NB4 (cell line): ENCODE results near the gene CCDC24.

ENCODE experiments used
- DNase-seq: peaks from one replicate; pipeline ENCODE4 v3.0.0; 2010; ENCODE audit warnings: low read depth
- H3K4me3 ChIP-seq: one replicate; pipeline ENCODE4 v1.5.1; 2011; ENCODE audit warnings: mild to moderate bottlenecking, low read depth, low read length, moderate library complexity
- CTCF ChIP-seq: IDR thresholded peaks from one replicate; pipeline ENCODE4 v1.5.1; 2012; ENCODE audit warnings: low read depth, low read length
- MAX ChIP-seq: IDR thresholded peaks from 2 replicates; pipeline ENCODE4 v1.6.1; 2011; ENCODE audit warnings: low read depth, low read length
- MYC ChIP-seq: IDR thresholded peaks from 2 replicates; pipeline ENCODE4 v1.6.1; 2011; ENCODE audit warnings: low read depth, low read length
- POLR2A ChIP-seq: IDR thresholded peaks from 2 replicates; pipeline ENCODE4 v1.6.1; 2011; ENCODE audit warnings: mild to moderate bottlenecking; ENCODE audit not compliant: insufficient read length; ENCODE audit errors: extremely low read depth

The CCDC24 gene

GRCh38 chr1:44037154-44037553 lies 45.8 kb downstream of the CCDC24 start:
- no peak overlapping the region for H3K4me3 ChIP-seq
- no peak for DNase-seq
- TF ChIP-seq MAX (no peak), POLR2A (no peak), CTCF (no peak), MYC (no peak)

GRCh38 chr1:44038876-44039657 lies 47.7 kb downstream of the CCDC24 start:
- no peak overlapping the region for H3K4me3 ChIP-seq
- DNase-seq: no peak
- TF ChIP-seq CTCF (no peak), MYC (no peak), POLR2A (no peak), MAX (no peak)

- no peak for TF ChIP-seq MAX
- no peak for TF ChIP-seq POLR2A
- TF ChIP-seq MYC: no peak
- no peak for TF ChIP-seq CTCF
- peak; percentile 40 for DNase-seq
Observed at GRCh38 chr1:44040418-44040817, 49.0 kb downstream of the CCDC24 start.

GRCh38 chr1:44040846-44041245 lies 49.4 kb downstream of the CCDC24 start:
- no peak overlapping the region for H3K4me3 ChIP-seq
- TF ChIP-seq POLR2A: no peak
- no peak for TF ChIP-seq MYC
- TF ChIP-seq MAX: no peak
- TF ChIP-seq CTCF: no peak
- no peak for DNase-seq

More at GRCh38 chr1:44040418-44040817, 49.0 kb downstream of the CCDC24 start:
- H3K4me3 ChIP-seq: no peak overlapping the region

GRCh38 chr1:44043176-44044070 lies 52.0 kb downstream of the CCDC24 start:
- H3K4me3 ChIP-seq: no peak overlapping the region
- no peak for DNase-seq
- TF ChIP-seq MYC (no peak), CTCF (no peak), POLR2A (no peak), MAX (no peak)
